GM18909 (cell line): Measurements from ENCODE around the gene KCNIP4.

ENCODE experiments used
- ATAC-seq: cut with Tn5 transposase; IDR thresholded peaks from one replicate; pipeline ENCODE4 v1.9.1; 2021; ENCODE audit warnings: mild to moderate bottlenecking; ENCODE audit not compliant: unreplicated experiment, poor library complexity

KCNIP4 gene

DNA sequence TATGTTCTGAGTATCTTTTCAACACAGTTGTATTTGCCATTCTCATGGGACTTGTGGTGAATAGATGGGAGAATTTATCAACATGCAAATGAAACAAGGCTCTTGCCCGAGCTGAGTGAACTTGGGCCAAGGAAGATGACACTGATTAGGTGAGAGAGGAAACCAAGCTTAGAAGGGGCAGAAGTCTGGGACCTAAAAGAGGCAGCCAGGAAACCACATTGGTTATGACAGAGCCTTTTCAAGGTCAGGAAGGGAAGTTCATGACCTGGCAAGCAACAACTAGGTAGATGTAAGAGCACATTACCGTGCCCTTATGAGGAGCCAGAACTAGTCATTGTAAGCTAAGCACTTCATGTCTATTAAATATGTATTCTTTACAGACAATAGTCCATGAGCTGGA, 658.0 kb downstream of the KCNIP4 start:
- ATAC-seq: peak; percentile 75

DNA sequence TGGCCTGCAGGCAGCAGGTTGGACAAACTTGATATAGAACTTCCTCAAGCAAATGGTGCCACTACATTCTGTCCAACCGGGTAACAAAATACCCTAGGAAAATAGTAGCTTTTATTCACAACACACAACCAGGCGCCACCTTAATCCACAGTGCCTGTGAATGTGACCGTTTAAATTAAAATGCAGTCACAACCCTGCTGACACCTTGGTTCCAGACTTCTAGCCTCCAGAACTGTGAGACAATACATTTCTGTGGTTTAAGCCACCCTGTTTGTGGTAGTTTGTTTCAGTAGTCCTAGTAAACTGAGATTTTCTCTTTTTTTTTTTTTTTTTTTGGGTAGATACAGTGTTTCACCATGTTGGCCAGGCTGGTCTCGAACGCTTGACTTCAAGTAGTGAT, 672.5 kb downstream of the KCNIP4 start:
- no peak for ATAC-seq

DNA sequence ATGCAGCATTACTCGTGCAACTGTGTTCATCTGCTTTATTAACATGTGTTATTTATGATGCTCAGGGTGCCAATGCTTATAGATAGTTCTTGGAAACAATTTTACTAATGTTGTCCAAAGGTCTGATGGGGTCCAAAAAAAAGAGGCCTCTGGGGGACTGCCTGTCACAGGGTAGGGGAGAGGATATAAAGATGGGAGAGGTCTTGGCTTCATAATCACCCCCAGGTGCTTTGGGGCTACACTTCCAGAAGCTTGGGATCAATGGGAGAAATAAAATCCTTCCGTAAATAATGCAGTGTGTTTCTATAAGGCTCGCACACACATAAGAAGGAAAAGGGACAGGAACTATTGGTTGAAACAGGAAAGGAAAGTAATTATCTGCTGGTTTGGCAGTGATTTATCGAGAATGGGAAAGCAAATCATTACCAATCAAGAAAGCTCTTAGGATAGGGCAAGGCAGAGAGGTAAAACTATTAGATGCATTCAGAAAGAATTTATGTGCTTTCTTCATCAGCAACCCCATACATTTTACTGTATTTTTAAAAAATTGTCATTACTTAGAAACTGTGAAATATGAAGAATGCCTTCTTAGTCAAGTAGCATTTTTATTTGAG, 677.0 kb downstream of the KCNIP4 start:
- no peak for ATAC-seq

DNA sequence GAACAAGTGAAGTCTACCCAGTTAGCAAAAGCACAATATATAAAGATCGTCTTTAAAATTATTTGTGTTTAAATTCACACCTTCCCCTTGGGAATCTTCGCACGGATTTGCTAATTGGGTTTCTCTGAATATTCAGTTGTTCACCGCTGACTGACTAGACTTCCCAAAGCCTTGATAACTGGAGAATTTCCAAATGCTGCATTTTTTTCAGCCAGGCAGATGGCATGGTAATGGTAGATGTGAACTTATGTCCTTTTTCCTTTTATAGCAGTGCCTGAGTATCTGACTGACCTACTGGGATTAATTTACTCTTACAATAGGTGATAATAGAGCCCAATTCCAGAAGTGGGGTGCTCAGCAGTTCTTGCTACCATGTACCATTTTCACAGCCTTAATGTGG, 700.2 kb downstream of the KCNIP4 start:
- ATAC-seq: no peak

DNA sequence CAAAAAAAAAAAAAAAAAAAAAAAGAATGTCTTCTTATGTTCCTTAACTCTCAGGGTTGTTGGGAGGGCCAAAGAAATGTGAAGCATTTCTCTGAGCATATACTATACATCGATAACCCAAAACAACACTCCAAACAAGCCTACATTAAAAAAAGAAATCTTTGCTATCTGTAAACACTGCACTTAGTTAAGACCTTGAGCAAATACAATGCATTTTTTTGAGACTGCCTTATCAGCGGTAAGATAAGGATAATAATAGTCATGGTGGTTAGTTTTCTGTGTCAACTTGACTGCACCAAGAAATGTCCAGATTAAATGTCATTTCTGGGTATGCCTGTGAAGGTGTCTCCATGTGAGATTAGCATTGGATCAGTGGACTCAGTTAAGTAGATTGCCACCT, 706.4 kb downstream of the KCNIP4 start:
- no peak for ATAC-seq

DNA sequence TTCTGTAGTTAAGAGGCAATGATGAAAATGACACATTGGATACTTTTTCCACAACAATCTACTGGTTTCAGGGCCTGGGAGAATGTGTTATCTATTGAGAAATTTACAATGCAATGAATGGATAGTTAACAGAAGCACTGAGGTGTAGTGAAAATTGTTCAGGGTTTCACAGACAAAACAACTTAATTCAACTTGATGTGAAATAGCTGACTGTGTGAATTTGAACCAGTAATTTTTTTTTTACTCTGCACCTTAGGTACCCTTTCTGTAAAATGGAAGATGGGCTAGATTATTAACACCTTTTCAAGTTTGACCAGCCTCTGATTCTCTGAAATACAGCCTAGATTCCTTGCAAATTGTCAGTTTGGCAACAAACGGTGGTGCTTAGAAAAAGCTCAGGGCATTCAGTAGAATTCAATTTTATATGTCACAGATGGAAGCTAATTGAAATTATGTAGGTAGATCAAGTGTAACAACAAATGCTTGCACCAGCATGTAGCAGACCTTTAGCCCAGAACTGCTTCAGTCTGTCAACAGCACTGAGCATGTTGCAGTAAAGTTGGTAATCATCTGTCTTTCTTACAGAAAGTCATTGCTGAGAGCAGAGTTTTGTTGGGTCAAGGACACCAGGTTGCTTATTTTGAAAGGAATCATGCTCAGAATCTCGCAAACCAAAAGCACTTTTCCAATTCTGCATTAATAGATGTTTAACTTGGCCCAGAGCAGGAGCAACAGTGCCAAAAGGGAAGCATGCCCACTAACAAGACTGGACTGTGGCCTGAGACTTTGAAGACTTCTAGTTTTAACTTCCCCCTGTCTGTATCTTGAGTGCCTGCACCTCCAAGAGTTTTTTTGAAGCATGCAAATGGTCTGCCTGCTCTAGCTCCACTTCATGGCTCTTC, 721.7 kb downstream of the KCNIP4 start:
- ATAC-seq: no peak

DNA sequence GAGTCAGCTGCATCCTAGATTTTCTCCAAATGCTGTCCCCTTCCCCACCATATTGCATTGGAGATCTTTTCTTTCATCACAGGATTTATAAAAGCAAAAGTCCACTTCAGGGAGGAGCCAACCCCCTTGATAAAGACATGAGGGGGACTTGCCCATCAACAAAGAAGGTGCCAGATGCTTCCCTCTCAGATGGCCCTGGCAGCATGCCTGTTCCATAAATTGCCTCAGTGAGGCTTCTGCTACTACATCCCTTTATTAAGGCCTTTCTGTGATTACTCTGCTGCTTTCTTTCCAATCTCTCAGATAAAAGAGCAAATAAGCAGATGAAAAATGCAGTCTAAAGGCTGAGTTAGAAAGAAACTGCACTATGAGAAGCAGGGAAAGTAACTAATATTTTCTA, 736.7 kb downstream of the KCNIP4 start:
- no peak for ATAC-seq

DNA sequence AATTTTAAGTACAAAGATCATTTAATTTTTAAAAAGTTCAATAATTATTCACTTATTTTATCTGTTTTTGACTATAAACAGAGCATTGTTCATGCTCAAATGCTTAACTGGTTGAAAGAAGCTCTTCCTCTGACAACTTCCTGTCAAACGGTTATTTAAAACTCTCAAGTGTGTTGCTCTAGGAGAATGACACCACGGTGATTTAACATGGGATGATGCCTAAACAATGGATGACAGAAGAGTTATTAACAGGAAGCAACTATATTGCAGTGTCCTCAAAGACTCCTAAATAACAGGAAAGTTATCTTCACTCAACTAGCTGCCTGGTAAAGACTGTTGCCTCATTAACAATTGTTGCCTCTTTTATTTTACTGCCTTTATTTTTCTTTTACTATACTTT, 738.7 kb downstream of the KCNIP4 start:
- ATAC-seq: no peak

DNA sequence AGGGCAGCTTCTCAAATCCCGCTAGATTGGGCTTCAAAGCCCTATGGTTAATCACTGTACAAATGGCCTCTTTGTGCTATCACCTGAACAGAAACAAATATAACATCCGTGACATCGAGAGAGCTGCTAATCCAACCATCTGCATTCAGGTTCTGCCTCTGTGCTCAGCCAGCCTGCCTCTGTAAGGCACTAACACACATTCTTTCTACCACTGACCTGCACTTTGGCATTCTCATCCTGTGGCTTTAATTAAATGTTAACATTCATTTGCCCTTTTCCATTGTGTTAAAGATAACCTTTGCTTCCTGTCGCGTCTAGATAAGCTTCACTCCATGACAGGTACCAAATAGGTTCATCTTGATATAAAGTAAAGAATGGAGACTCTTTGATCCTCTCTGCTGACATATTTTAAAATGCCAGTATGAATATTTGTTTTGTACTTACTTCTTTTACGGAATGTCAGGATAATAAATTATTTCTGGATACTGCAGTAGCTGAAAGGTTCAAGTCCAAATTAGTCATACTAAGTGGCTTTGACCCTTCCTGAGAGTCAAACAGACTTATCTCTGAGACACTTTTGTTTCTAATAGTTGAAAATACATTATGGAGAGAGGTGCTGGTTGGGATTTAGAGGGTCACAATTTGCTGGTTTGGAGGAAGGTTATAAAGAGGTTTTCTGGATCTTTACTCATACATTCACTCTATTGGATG, 742.6 kb downstream of the KCNIP4 start:
- no peak for ATAC-seq

DNA sequence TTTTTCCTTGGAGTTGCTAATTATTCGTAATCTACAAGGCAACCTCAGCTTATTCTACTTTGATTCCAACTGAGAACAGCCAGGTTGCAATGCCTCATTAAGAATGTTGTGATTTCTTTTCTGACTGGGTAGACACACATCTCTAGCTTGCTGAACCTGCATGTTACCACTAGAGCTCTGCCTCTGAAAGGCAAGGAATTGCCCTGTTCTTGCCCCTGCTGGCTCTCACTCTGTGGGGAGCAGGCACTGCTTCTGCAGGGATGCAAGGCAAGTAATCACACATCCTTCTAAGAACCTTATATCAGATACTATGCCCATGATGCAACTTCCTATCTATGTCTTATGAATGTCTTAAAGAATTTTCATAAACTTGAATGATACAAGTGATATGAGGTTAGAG, 745.2 kb downstream of the KCNIP4 start:
- no peak for ATAC-seq

DNA sequence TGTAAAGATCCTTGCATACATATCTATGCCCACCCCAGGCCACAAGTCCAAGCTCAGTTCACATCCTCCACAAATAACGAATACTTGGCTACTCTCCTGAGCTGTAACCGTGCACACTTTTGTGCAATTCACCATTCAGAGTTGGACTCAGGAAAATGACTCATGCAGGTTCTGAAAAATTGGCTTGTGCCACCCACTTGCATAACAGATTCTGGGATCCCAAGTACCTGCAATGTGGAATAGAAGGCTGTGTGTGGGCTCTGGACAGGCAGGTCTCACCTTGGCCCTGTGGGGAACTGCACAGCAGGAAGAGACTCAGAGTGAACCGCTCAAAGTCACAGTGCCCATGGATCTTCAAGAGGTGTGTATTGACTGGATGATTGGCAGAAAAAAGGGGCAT, 745.6 kb downstream of the KCNIP4 start:
- no peak for ATAC-seq

DNA sequence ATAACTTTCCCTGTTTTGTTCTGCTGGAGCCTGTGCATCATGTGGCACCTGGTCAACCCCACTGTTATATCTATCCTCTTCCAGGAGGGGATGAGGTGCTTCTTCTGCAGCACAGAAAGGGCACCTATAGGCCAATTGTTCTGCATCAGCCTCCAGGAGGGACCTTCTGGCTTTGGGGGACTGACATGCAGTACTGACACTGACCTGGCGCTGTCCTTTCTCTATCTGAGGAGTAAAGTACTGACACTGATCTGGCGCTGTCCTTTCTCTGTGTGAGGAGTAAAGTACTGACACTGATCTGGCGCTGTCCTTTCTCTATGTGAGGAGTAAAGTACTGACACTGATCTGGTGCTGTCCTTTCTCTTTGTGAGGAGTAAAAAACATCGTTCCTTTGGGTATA, 749.9 kb downstream of the KCNIP4 start:
- ATAC-seq: no peak

DNA sequence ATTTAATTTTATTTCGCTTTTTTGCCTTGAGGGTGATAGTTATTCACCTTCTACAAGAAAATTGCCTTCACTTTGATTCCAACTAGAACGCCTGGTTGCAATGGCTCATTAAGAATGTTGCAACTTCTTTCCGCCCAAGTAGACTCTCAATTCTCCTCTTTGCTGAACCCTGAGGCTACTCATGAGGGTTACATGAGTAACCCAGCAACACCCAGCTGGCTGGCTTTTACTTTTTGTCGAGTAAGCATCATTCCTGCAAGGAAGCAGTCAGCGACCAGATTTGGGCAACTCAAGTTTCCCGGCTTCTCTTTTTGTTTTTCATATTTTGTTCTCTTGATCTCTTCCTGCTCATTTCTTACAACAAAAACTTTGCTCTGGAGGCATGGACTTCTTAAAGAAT, 752.9 kb downstream of the KCNIP4 start:
- ATAC-seq: no peak

DNA sequence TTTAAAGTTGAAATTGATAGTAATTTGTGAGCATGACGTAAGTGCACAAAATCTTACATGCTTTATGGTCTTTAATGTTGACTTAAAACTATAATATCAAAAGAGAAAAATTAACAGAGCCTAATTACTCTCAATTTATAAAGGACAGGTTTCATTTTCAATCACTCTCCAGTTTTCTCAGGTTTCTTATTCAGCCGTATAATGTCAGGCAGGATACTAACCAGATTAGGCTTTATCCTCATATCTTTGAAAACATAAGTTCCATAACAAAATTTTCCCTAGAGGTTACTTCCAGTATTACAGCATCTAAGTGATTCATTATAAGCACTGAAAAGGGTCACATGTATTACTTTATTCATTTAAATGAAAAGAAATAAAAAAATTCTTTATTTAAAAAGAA, 756.2 kb downstream of the KCNIP4 start:
- ATAC-seq: no peak

DNA sequence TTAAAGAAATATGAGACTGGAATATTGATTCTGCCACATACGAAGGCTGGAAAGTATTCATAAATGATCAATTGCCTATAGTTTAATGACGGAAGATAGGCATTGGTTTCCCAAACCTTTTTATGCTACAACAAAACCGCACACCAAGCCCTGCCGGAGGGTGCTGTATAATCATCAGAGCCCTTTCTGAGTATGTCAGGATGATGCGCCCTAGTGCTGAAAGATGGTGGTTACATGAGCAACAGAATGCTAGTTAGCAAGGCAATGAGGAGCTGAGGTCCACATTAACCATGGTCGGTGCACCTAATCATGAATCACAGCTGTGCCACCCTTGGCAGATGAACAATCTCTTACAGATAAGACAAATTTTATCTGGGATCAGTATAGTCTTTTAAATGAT, 757.3 kb downstream of the KCNIP4 start:
- no peak for ATAC-seq

DNA sequence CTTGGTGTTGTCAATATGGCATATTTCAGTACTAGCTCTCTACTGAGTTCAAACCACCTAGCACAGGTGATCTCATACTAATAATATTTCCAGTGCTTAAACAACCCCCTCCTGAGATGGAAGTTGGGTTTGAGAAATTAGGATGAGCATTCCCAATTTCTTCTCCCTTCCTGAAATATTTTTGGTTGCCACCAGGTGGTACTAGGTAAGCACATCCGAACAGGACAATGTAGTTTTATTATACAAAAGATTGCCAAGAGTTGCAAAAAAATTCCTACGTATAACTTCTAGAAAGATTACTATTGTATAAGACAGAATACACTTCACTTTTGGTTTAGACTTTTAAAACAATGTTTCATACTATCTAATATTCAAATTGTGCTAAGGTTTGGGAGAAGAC, 763.8 kb downstream of the KCNIP4 start:
- no peak for ATAC-seq

DNA sequence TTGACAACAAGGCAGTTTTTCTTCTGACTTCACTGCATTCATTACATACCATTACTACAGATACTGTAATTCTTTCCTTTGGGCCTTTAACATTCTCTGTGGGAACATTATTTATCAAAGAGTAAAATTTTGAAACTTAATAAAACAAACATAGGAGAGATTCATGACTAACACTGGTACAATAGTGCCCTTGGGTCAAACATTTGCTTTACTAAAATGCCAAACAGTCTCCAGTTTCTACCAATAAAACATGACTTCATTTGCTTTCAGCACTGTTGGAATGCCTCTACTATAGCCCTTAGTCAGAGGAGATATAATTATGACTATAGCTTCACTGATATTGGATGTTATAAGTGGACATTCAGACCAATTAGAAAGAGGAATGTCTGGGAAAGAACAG, 766.9 kb downstream of the KCNIP4 start:
- no peak for ATAC-seq

DNA sequence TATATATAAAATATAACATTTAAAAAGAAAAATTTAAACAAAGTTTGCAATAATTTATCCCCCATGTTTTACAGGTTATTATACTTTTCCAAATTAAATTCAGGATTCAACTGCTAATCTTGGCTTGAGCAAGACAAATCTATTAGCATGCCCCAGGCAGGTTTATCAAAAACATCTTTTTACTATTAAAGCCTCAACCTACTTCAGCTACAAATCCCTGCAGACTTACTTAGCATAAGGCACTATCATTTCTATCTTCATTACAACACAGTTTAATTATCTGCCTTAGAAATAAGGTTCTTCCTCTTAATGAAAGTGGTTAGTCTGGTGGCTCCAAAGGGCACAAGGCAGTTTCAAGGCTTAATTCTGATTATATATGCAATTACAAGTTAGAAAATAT, 770.7 kb downstream of the KCNIP4 start:
- ATAC-seq: no peak

DNA sequence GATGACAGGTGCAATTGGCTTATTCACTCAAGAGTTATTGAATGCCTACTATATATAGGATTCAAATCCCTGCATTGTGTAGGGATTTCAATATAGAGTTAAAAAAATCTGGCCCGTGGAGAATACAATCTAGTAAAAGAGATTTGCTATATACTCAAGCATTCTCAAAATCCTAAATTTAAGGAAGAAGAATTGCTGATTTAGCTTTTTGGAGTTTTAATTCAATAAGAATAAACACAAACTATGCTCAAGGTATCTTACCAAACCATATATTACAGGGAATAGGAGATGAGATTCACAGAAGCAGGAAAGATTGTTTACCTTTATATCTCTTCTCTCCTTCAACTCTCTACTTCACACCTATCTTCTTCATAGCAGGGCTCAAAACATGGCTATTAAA, 771.5 kb downstream of the KCNIP4 start:
- ATAC-seq: no peak

DNA sequence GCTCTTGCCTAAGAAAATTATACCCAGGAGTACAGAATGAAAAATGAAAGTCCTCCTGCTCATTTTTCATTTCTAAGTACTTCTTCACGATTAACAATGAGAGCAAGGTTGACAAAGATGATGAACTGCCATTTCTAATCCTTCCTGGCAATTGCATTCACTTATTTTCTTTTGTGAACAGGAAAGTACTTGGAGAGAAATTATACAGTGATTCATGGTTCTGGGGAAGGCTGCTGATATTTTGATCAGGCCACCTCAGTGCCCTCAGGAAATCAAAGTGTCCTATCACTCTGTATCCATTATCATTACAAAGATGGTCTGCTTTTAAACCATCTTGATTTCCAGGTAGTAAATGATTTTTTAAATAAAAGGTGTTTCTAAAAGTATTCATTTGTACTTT, 780.9 kb downstream of the KCNIP4 start:
- ATAC-seq: no peak

DNA sequence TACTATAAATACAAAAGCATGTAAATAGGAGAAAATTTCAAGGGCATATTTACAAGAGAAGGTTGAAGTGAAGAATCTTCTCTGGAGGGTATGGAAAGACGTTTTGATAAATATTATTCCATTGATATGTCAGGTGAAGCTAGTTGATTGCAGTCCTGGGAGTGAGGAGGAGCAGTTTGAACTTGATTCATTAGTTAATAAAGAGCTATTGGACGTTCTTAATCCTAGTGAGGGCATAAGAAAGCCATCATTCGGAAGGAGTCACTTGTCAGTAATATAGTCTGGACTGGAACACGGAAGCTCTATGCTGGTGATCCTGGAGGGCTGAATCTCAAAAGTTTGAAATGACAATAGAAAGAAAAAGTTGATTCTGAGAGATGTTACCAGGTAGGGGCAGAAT, 793.2 kb downstream of the KCNIP4 start:
- no peak for ATAC-seq
